Neural progenitor cell (in vitro differentiated cells): ENCODE results near the gene LMF2. TPM values are rescaled to one million over a fixed set of nuclear protein-coding genes. Genes with fewer than 3 reads are reported as not detected.

Experiments
- DNase-seq: peaks from one replicate; pipeline ENCODE4 v3.0.0-alpha.2; 2016; ENCODE audit warnings: low spot score
- H2AFZ ChIP-seq: fragments of 200-600 bp; sonication (generic); replicated peaks from 2 replicates; pipeline ENCODE4 v1.6.1; 2016; ENCODE audit warnings: antibody characterized with exemption
- H3F3A ChIP-seq: fragments of 200-600 bp; sonication (generic); 2 replicates; pipeline ENCODE4 v1.6.1; 2016; ENCODE audit warnings: antibody characterized with exemption, low read depth
- H3K27ac ChIP-seq: fragments of 200-600 bp; sonication (generic); 2 replicates; pipeline ENCODE4 v1.5.1; 2016; ENCODE audit warnings: mild to moderate bottlenecking
- H3K27me3 ChIP-seq: fragments of 200-600 bp; sonication (generic); 2 replicates; pipeline ENCODE4 v1.6.1; 2016; ENCODE audit warnings: mild to moderate bottlenecking, moderate library complexity
- H3K36me3 ChIP-seq: fragments of 200-600 bp; sonication (generic); 2 replicates; pipeline ENCODE4 v1.5.1; 2016
- H3K4me1 ChIP-seq: fragments of 200-600 bp; sonication (generic); 2 replicates; pipeline ENCODE4 v1.6.1; 2016; ENCODE audit warnings: mixed run types
- H3K4me2 ChIP-seq: fragments of 200-600 bp; sonication (generic); 2 replicates; pipeline ENCODE4 v1.6.1; 2016
- H3K4me3 ChIP-seq: fragments of 200-600 bp; sonication (generic); 2 replicates; pipeline ENCODE4 v1.5.1; 2016
- H3K79me2 ChIP-seq: fragments of 200-600 bp; sonication (generic); 2 replicates; pipeline ENCODE4 v1.6.1; 2016; ENCODE audit warnings: low read depth
- H3K9ac ChIP-seq: fragments of 200-600 bp; sonication (generic); 2 replicates; pipeline ENCODE4 v1.6.1; 2016
- H3K9me3 ChIP-seq: fragments of 200-600 bp; sonication (generic); 2 replicates; pipeline ENCODE4 v1.5.1; 2016; ENCODE audit warnings: low read depth
- H4K20me1 ChIP-seq: fragments of 200-600 bp; sonication (generic); 2 replicates; pipeline ENCODE4 v1.6.1; 2016; ENCODE audit warnings: low read depth
- H3K27ac Mint-ChIP-seq: 3 replicates; pipeline ENCODE4 v1.8.0; 2021; ENCODE audit warnings: mixed read lengths
- H3K27me3 Mint-ChIP-seq: 2 replicates; pipeline ENCODE4 v1.8.0; 2022; ENCODE audit warnings: low read depth, mild to moderate bottlenecking, inconsistent platforms, moderate library complexity, mixed read lengths; ENCODE audit not compliant: insufficient read depth
- H3K36me3 Mint-ChIP-seq: 3 replicates; pipeline ENCODE4 v1.8.0; 2021; ENCODE audit warnings: mixed read lengths
- H3K4me1 Mint-ChIP-seq: 3 replicates; pipeline ENCODE4 v1.8.0; 2021; ENCODE audit warnings: mixed read lengths
- H3K4me3 Mint-ChIP-seq: 3 replicates; pipeline ENCODE4 v1.8.0; 2021; ENCODE audit warnings: mild to moderate bottlenecking, moderate library complexity, mixed read lengths
- H3K9me3 Mint-ChIP-seq: 3 replicates; pipeline ENCODE4 v1.8.0; 2020; ENCODE audit warnings: mixed read lengths
- EZH2 ChIP-seq: fragments of 200-600 bp; sonication (generic); IDR thresholded peaks from 2 replicates; pipeline ENCODE4 v1.6.1; 2017; ENCODE audit warnings: antibody characterized with exemption, mild to moderate bottlenecking, moderate library complexity
- EZH2phosphoT487 ChIP-seq: fragments of 200-600 bp; sonication (generic); IDR thresholded peaks from 2 replicates; pipeline ENCODE4 v1.6.1; 2017; ENCODE audit warnings: antibody characterized with exemption
- total RNA-seq: library from RNA; depleted of rRNA; stranded (reverse); fragments of >200 nt; gene quantifications from 2 replicates; pipeline ENCODE4 v1.2.3, GENCODE V29; 2015; ENCODE audit warnings: low replicate concordance
- TF ChIP-seq, protein P1 (sequence below): fragments of 200-600 bp; sonication (generic); IDR thresholded peaks from 2 replicates; pipeline ENCODE4 v1.5.1; 2017; ENCODE audit warnings: antibody characterized with exemption, mild to moderate bottlenecking

Gene LMF2
- total RNA-seq, 1 donor from 2014 or later, result 7.1 TPM

GRCh38 chr22:50498322-50498890, 9.1 kb downstream of the LMF2 start:
- H3K4me1 ChIP-seq, result no peaks in the 10 kb centered on the region
- no peaks in the 10 kb centered on the region for H3K27me3 ChIP-seq
- TF ChIP-seq, protein P1, sequence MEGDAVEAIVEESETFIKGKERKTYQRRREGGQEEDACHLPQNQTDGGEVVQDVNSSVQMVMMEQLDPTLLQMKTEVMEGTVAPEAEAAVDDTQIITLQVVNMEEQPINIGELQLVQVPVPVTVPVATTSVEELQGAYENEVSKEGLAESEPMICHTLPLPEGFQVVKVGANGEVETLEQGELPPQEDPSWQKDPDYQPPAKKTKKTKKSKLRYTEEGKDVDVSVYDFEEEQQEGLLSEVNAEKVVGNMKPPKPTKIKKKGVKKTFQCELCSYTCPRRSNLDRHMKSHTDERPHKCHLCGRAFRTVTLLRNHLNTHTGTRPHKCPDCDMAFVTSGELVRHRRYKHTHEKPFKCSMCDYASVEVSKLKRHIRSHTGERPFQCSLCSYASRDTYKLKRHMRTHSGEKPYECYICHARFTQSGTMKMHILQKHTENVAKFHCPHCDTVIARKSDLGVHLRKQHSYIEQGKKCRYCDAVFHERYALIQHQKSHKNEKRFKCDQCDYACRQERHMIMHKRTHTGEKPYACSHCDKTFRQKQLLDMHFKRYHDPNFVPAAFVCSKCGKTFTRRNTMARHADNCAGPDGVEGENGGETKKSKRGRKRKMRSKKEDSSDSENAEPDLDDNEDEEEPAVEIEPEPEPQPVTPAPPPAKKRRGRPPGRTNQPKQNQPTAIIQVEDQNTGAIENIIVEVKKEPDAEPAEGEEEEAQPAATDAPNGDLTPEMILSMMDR, result peak; percentile 75
- TF ChIP-seq EZH2phosphoT487 (no peak), EZH2 (no peak)
- Mint-ChIP-seq H3K27ac (no peak overlapping the region), H3K4me1 (peaks cover 3% of the 10 kb centered on the region), H3K4me3 (no peak overlapping the region), H3K27me3 (peaks cover 3% of the 10 kb centered on the region), H3K36me3 (peaks cover 4% of the 10 kb centered on the region), H3K9me3 (no peaks in the 10 kb centered on the region)
- no peak overlapping the region for H3K4me3 ChIP-seq
- H3K9me3 ChIP-seq, result no peaks in the 10 kb centered on the region
- peak overlapping the region; percentile 59 for H2AFZ ChIP-seq
- H3F3A ChIP-seq, result peaks cover 14% of the 10 kb centered on the region
- no peak overlapping the region for H3K9ac ChIP-seq
- no peaks in the 10 kb centered on the region for H3K79me2 ChIP-seq
- no peaks in the 10 kb centered on the region for H3K36me3 ChIP-seq
- no peaks in the 10 kb centered on the region for H4K20me1 ChIP-seq
- no peak overlapping the region for H3K27ac ChIP-seq
- peak overlapping the region; percentile 9 for H3K4me2 ChIP-seq
- DNase-seq, result peak; percentile 86

DNA sequence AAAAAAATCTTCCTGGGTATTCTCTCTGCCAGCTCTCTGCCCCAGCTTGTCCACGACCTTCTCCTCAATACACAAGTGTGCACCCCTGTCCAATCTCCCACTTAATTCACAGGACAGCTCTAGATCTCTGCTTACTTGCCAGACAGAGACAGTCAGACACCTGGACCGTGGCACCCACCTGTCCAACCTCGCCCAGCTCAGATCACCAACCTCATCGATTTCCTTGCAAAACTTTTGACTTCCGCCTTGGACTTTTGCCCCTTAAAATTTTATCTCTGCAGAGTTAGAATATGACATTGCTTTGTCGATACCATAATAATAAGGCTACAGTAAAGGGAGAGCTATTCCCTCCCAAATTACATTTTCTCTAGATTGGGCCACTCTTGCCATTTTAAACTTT, 10.4 kb downstream of the LMF2 start:
- Mint-ChIP-seq H3K27ac (no peak overlapping the region), H3K4me1 (peaks cover 3% of the 10 kb centered on the region), H3K27me3 (peaks cover 3% of the 10 kb centered on the region), H3K4me3 (no peak overlapping the region), H3K36me3 (peaks cover 3% of the 10 kb centered on the region), H3K9me3 (no peaks in the 10 kb centered on the region)
- Histone ChIP-seq H3K27ac (no peak overlapping the region), H3K27me3 (no peaks in the 10 kb centered on the region), H3K4me3 (no peak overlapping the region), H4K20me1 (no peaks in the 10 kb centered on the region), H3K36me3 (no peaks in the 10 kb centered on the region), H2AFZ (no peak overlapping the region), H3K9me3 (no peaks in the 10 kb centered on the region), H3K9ac (no peak overlapping the region), H3F3A (peaks cover 14% of the 10 kb centered on the region), H3K4me1 (no peaks in the 10 kb centered on the region), H3K79me2 (no peaks in the 10 kb centered on the region), H3K4me2 (no peak overlapping the region)
- no peak for DNase-seq
- TF ChIP-seq, protein P1, result no peak
- TF ChIP-seq EZH2 (no peak), EZH2phosphoT487 (no peak)

DNA sequence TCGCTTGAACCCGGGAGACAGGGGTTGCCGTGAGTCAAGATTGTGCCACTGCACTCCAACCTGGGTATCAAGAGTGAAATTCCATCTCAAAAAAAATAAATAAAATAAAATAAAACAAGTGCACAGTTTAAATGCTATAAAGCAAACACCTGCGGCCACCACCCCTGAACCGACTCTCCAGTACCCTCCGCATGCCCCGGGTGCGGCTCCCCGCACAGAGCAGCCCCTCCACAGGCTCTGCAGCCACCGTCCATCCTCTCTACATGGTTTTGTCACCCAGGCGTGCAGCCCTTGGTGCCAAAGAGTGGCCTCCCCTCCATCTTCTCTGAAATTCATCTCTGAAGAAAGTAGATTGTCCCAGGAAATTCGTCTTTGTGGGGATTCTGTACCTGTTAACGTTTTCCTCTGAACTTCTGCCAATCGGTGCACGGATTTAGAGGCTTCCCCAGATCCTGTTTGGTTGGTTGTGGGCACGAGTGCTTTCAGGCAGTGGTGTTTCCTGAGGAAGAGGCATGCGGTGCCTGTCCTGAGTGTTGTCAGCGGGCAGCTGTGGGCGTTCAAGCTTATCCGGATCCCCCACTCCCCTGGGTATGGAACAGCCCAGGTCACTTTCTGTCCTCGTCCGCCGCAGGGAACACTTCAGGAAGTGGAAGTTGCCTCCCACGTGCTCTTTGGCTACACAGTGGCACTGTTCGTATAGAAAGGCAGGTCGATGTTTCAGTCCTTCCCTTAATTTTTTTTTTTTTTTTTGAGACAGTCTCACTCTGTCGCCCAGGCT, 16.8 kb downstream of the LMF2 start:
- H3K36me3 Mint-ChIP-seq, result no peaks in the 10 kb centered on the region
- Histone ChIP-seq H3K9me3 (no peaks in the 10 kb centered on the region), H3K27ac (no peak overlapping the region), H3K4me3 (no peak overlapping the region), H3K36me3 (no peaks in the 10 kb centered on the region), H3F3A (no peaks in the 10 kb centered on the region), H3K9ac (no peak overlapping the region), H3K79me2 (no peaks in the 10 kb centered on the region), H3K27me3 (no peaks in the 10 kb centered on the region), H3K4me1 (no peaks in the 10 kb centered on the region), H3K4me2 (no peak overlapping the region), H4K20me1 (no peaks in the 10 kb centered on the region), H2AFZ (no peak overlapping the region)
- H3K27me3 Mint-ChIP-seq, result no peaks in the 10 kb centered on the region
- DNase-seq, result no peak
- H3K4me1 Mint-ChIP-seq, result peaks cover 2% of the 10 kb centered on the region
- H3K27ac Mint-ChIP-seq, result peak overlapping the region; percentile 21
- H3K9me3 Mint-ChIP-seq, result no peaks in the 10 kb centered on the region
- no peak for TF ChIP-seq EZH2phosphoT487
- TF ChIP-seq EZH2, result no peak
- TF ChIP-seq, protein P1, result no peak
- no peak overlapping the region for H3K4me3 Mint-ChIP-seq
